Osteoblast (primary cell): ENCODE data around the gene LIG3. TPM values are rescaled to one million over a fixed set of nuclear protein-coding genes. Genes with fewer than 3 reads are reported as not detected.

Experiments used
- DNase-seq: peaks from one replicate; pipeline ENCODE4 v3.0.0; 2011; ENCODE audit warnings: low spot score, mixed read lengths; ENCODE audit not compliant: insufficient read length; ENCODE audit errors: missing footprints
- H2AFZ ChIP-seq: 2 replicates; pipeline ENCODE4 v1.6.0; 2011; ENCODE audit warnings: mild to moderate bottlenecking, low read length
- H3K27ac ChIP-seq: 2 replicates; pipeline ENCODE4 v1.5.1; 2011; ENCODE audit warnings: mild to moderate bottlenecking, low read depth, low read length, moderate library complexity
- H3K27me3 ChIP-seq: 2 replicates; pipeline ENCODE4 v1.6.0; 2012; ENCODE audit warnings: mild to moderate bottlenecking, control low read depth, inconsistent platforms, low read length, moderate library complexity; ENCODE audit not compliant: insufficient read depth
- H3K36me3 ChIP-seq: 2 replicates; pipeline ENCODE4 v1.5.1; 2011; ENCODE audit warnings: mild to moderate bottlenecking, low read length, control low read depth, moderate library complexity; ENCODE audit not compliant: insufficient read depth
- H3K4me1 ChIP-seq: 2 replicates; pipeline ENCODE4 v1.5.1; 2011; ENCODE audit warnings: mild to moderate bottlenecking, low read length, control low read depth, moderate library complexity; ENCODE audit not compliant: insufficient read depth
- H3K4me2 ChIP-seq: 2 replicates; pipeline ENCODE4 v1.6.0; 2011; ENCODE audit warnings: mild to moderate bottlenecking, low read length; ENCODE audit not compliant: insufficient read depth
- H3K4me3 ChIP-seq: fragments of 200-600 bp; sonication (generic); 3 replicates; pipeline ENCODE4 v1.5.1; 2012; ENCODE audit warnings: mild to moderate bottlenecking, low read length, inconsistent platforms; ENCODE audit not compliant: insufficient read depth
- H3K79me2 ChIP-seq: 2 replicates; pipeline ENCODE4 v1.6.0; 2012; ENCODE audit warnings: mild to moderate bottlenecking, low read length, control low read depth, inconsistent platforms; ENCODE audit not compliant: insufficient read depth
- H3K9me3 ChIP-seq: 2 replicates; pipeline ENCODE4 v1.5.1; 2011; ENCODE audit warnings: low read depth, low read length, control low read depth
- H4K20me1 ChIP-seq: 2 replicates; pipeline ENCODE4 v1.6.0; 2012; ENCODE audit warnings: mild to moderate bottlenecking, low read length, control low read depth; ENCODE audit not compliant: insufficient read depth
- CTCF ChIP-seq: IDR thresholded peaks from 2 replicates; pipeline ENCODE4 v1.5.1; 2011; ENCODE audit warnings: mild to moderate bottlenecking, low read depth, low read length, moderate library complexity; ENCODE audit errors: extremely low read depth
- total RNA-seq: library from RNA; depleted of rRNA; stranded (reverse); fragments of >200 nt; gene quantifications from 2 replicates; pipeline ENCODE4 v1.2.3, GENCODE V29; 2012

LIG3 gene
- total RNA-seq, 1 donor: 26.1 TPM

GRCh38 chr17:35057332-35057915 is 77.1 kb downstream of the LIG3 start:
- Histone ChIP-seq H3K4me2 (no peak overlapping the region), H3K4me1 (peaks cover 5% of the 10 kb centered on the region), H3K27me3 (no peaks in the 10 kb centered on the region), H3K27ac (no peak overlapping the region), H3K9me3 (no peaks in the 10 kb centered on the region), H2AFZ (no peak overlapping the region), H3K36me3 (no peaks in the 10 kb centered on the region), H3K4me3 (no peak overlapping the region), H3K79me2 (peaks cover 37% of the 10 kb centered on the region), H4K20me1 (no peaks in the 10 kb centered on the region)
- no peak for DNase-seq
- TF ChIP-seq CTCF: no peak

Other genes starting within 250 kb of the LIG3 start
- gene CCT6B, start 19.1 kb upstream of the LIG3 start, total RNA-seq: 5.9 and 6.2 TPM in 2 replicates
- gene ZNF830, start 19.0 kb upstream of the LIG3 start, total RNA-seq: 9.4 and 10.5 TPM in 2 replicates
- 15.2 and 15.6 TPM in 2 replicates for gene RFFL, start 83.2 kb downstream of the LIG3 start, total RNA-seq
- gene RAD51D, start 139.3 kb downstream of the LIG3 start, total RNA-seq: 14.8 and 19.7 TPM in 2 replicates
- not detected in 2 replicates for gene FNDC8, start 141.1 kb downstream of the LIG3 start, total RNA-seq
- 13.3 and 15.6 TPM in 2 replicates for gene NLE1, start 161.8 kb downstream of the LIG3 start, total RNA-seq
- gene UNC45B, start 167.3 kb downstream of the LIG3 start, total RNA-seq: not detected in 2 replicates
- gene SLC35G3, start 213.9 kb downstream of the LIG3 start, total RNA-seq: not detected in 2 replicates